ENCODE data around the gene IRAK2.
"Not testable (repeated sequence)": the region's sequence is repeated elsewhere in the genome, so short reads cannot be mapped to it uniquely, and the experiment has no call there.

IRAK2 gene

GRCh38 chr3:10162185-10162584 is 2.5 kb upstream of the IRAK2 start:
- no peak for DNase-seq

GRCh38 chr3:10164201-10164545 is 546 bp upstream of the IRAK2 start:
- not testable (repeated sequence) for DNase-seq

- DNase-seq = no peak
These were observed 1.5 kb downstream of the IRAK2 start for GRCh38 chr3:10166213-10166604.

GRCh38 chr3:10169000-10169496 is 4.3 kb downstream of the IRAK2 start:
- no peak for DNase-seq

GRCh38 chr3:10170915-10171478 is 6.3 kb downstream of the IRAK2 start:
- no peak for DNase-seq

- no peak for DNase-seq
These were observed 8.6 kb downstream of the IRAK2 start for GRCh38 chr3:10173095-10173925.

- peak; percentile 38 for DNase-seq
These were observed 9.3 kb downstream of the IRAK2 start for GRCh38 chr3:10173926-10174435.

GRCh38 chr3:10175334-10175733 is 10.6 kb downstream of the IRAK2 start:
- not testable (repeated sequence) for DNase-seq

- not testable (repeated sequence) for DNase-seq
These were observed 11.4 kb downstream of the IRAK2 start for GRCh38 chr3:10176150-10176549.

GRCh38 chr3:10177737-10178136 is 13.0 kb downstream of the IRAK2 start:
- DNase-seq = no peak

- DNase-seq = no peak
These were observed 14.2 kb downstream of the IRAK2 start for GRCh38 chr3:10178892-10179291.

- no peak for DNase-seq
These were observed 15.6 kb downstream of the IRAK2 start for GRCh38 chr3:10180289-10180688.

- no peak for DNase-seq
These were observed 16.1 kb downstream of the IRAK2 start for GRCh38 chr3:10180738-10181295.

GRCh38 chr3:10182950-10183349 is 18.2 kb downstream of the IRAK2 start:
- DNase-seq = no peak

GRCh38 chr3:10184250-10184649 is 19.5 kb downstream of the IRAK2 start:
- no peak for DNase-seq

- DNase-seq = peak; percentile 53
These were observed 21.4 kb downstream of the IRAK2 start for GRCh38 chr3:10185804-10186762.

- DNase-seq = no peak
These were observed 22.7 kb downstream of the IRAK2 start for GRCh38 chr3:10187290-10187876.

GRCh38 chr3:10187944-10188343 is 23.2 kb downstream of the IRAK2 start:
- no peak for DNase-seq

GRCh38 chr3:10188804-10189556 is 24.3 kb downstream of the IRAK2 start:
- DNase-seq = no peak

GRCh38 chr3:10189557-10190354 is 25.0 kb downstream of the IRAK2 start:
- DNase-seq = peak; percentile 56

All from CD4-positive, alpha-beta T cell treated with Interleukin-21 for 1 hour (primary cell).